ENCODE measurements around the gene CADM1.

The CADM1 gene

GRCh38 chr11:115190196-115190595 lies 314.0 kb downstream of the CADM1 start:
- Histone ChIP-seq H3K4me1 (ENCODE audit: control insufficient read depth in 1 of 2, insufficient read depth in 1 of 2, low read depth in 1 of 2, low read length in 1 of 2) (no peaks in the 10 kb centered on the region), H3K4me3 (ENCODE audit: low read depth in 1 of 2, low read length in 1 of 2) (no peak overlapping the region), H3K27me3 (no peaks in the 10 kb centered on the region), H3K9me3 (no peaks in the 10 kb centered on the region), H3K27ac (no peak overlapping the region), H3K36me3 (no peaks in the 10 kb centered on the region)
- no peak for TF ChIP-seq CTCF (IDR thresholded peaks at IDR 0.05)

- TF ChIP-seq CTCF (IDR thresholded peaks at IDR 0.05) = no peak
Measured at GRCh38 chr11:115188898-115189278, 315.3 kb downstream of the CADM1 start.

GRCh38 chr11:115188188-115188897 lies 315.9 kb downstream of the CADM1 start:
- no peaks in the 10 kb centered on the region for H3K27me3 ChIP-seq
- no peak overlapping the region for H3K4me3 ChIP-seq (ENCODE audit: low read depth in 1 of 2, low read length in 1 of 2)
- no peaks in the 10 kb centered on the region for H3K36me3 ChIP-seq
- no peak overlapping the region for H3K27ac ChIP-seq
- H3K4me1 ChIP-seq (ENCODE audit: control insufficient read depth in 1 of 2, insufficient read depth in 1 of 2, low read depth in 1 of 2, low read length in 1 of 2) = no peaks in the 10 kb centered on the region
- TF ChIP-seq CTCF (IDR thresholded peaks at IDR 0.05) = no peak
- H3K9me3 ChIP-seq = no peaks in the 10 kb centered on the region

More at GRCh38 chr11:115188898-115189278, 315.3 kb downstream of the CADM1 start:
- Histone ChIP-seq H3K4me3 (ENCODE audit: low read depth in 1 of 2, low read length in 1 of 2) (no peak overlapping the region), H3K27me3 (no peaks in the 10 kb centered on the region), H3K4me1 (ENCODE audit: control insufficient read depth in 1 of 2, insufficient read depth in 1 of 2, low read depth in 1 of 2, low read length in 1 of 2) (no peaks in the 10 kb centered on the region), H3K36me3 (no peaks in the 10 kb centered on the region), H3K9me3 (no peaks in the 10 kb centered on the region), H3K27ac (no peak overlapping the region)

GRCh38 chr11:115185931-115186330 lies 318.3 kb downstream of the CADM1 start:
- Histone ChIP-seq H3K27ac (no peak overlapping the region), H3K9me3 (no peaks in the 10 kb centered on the region), H3K4me1 (ENCODE audit: control insufficient read depth in 1 of 2, insufficient read depth in 1 of 2, low read depth in 1 of 2, low read length in 1 of 2) (no peaks in the 10 kb centered on the region), H3K36me3 (no peaks in the 10 kb centered on the region), H3K4me3 (ENCODE audit: low read depth in 1 of 2, low read length in 1 of 2) (no peak overlapping the region), H3K27me3 (no peaks in the 10 kb centered on the region)
- TF ChIP-seq CTCF (IDR thresholded peaks at IDR 0.05) = no peak

- no peaks in the 10 kb centered on the region for H3K9me3 ChIP-seq
- no peak overlapping the region for H3K27ac ChIP-seq
- no peaks in the 10 kb centered on the region for H3K27me3 ChIP-seq
- no peaks in the 10 kb centered on the region for H3K36me3 ChIP-seq
- H3K4me3 ChIP-seq (ENCODE audit: low read depth in 1 of 2, low read length in 1 of 2) = no peak overlapping the region
- no peaks in the 10 kb centered on the region for H3K4me1 ChIP-seq (ENCODE audit: control insufficient read depth in 1 of 2, insufficient read depth in 1 of 2, low read depth in 1 of 2, low read length in 1 of 2)
- TF ChIP-seq CTCF (IDR thresholded peaks at IDR 0.05) = no peak
Measured at GRCh38 chr11:115185507-115185906, 318.7 kb downstream of the CADM1 start.
